ENCODE data around the gene SUPT3H.

The SUPT3H gene

GRCh38 chr6:45009576-45009975, 368.2 kb downstream of the SUPT3H start:
- Histone ChIP-seq H3K27me3 (no peaks in the 10 kb centered on the region), H3K9me3 (no peaks in the 10 kb centered on the region), H3K27ac (no peak overlapping the region), H3K4me1 (no peaks in the 10 kb centered on the region), H3K36me3 (peaks cover 9 to 23% (median 20%) of the 10 kb centered on the region in 3 donors), H3K4me3 (no peak overlapping the region)
- no peak for TF ChIP-seq CTCF (IDR thresholded peaks at IDR 0.05)
- intact Hi-C loops (cut with DNase I; ENCODE audit: low total_unique reads): no loop called here
- DNase-seq: no peak

- intact Hi-C loops (cut with DNase I; ENCODE audit: low total_unique reads): no loop called here
- Histone ChIP-seq H3K9me3 (no peaks in the 10 kb centered on the region), H3K27ac (no peak overlapping the region), H3K4me3 (no peak overlapping the region), H3K4me1 (no peaks in the 10 kb centered on the region), H3K36me3 (peaks cover 0 to 3% (median 0%) of the 10 kb centered on the region in 3 donors), H3K27me3 (no peaks in the 10 kb centered on the region)
- no peak for DNase-seq
- no peak for TF ChIP-seq CTCF (IDR thresholded peaks at IDR 0.05)
Observed at GRCh38 chr6:45006893-45007292, 370.8 kb downstream of the SUPT3H start.

GRCh38 chr6:45003961-45004360, 373.8 kb downstream of the SUPT3H start:
- intact Hi-C loops (cut with DNase I; ENCODE audit: low total_unique reads): no loop called here

GRCh38 chr6:45003387-45003786, 374.3 kb downstream of the SUPT3H start:
- Histone ChIP-seq H3K9me3 (no peaks in the 10 kb centered on the region), H3K4me1 (no peaks in the 10 kb centered on the region), H3K27ac (no peak overlapping the region), H3K4me3 (no peak overlapping the region), H3K27me3 (no peaks in the 10 kb centered on the region), H3K36me3 (no peaks in the 10 kb centered on the region)
- TF ChIP-seq CTCF (IDR thresholded peaks at IDR 0.05): no peak
- intact Hi-C loops (cut with DNase I; ENCODE audit: low total_unique reads): no loop called here
- DNase-seq: no peak

More at GRCh38 chr6:45003961-45004360, 373.8 kb downstream of the SUPT3H start:
- no peak for DNase-seq
- Histone ChIP-seq H3K27me3 (no peaks in the 10 kb centered on the region), H3K36me3 (no peaks in the 10 kb centered on the region), H3K4me3 (no peak overlapping the region), H3K4me1 (no peaks in the 10 kb centered on the region), H3K9me3 (no peaks in the 10 kb centered on the region), H3K27ac (no peak overlapping the region)
- TF ChIP-seq CTCF (IDR thresholded peaks at IDR 0.05): no peak

- H3K36me3 ChIP-seq: no peaks in the 10 kb centered on the region
- H3K9me3 ChIP-seq: no peaks in the 10 kb centered on the region
- H3K27me3 ChIP-seq: no peaks in the 10 kb centered on the region
- intact Hi-C loops (cut with DNase I; ENCODE audit: low total_unique reads): no loop called here
- H3K27ac ChIP-seq: no peak overlapping the region
- H3K4me3 ChIP-seq: no peak overlapping the region
- no peak for DNase-seq
- H3K4me1 ChIP-seq: no peaks in the 10 kb centered on the region
- no peak for TF ChIP-seq CTCF (IDR thresholded peaks at IDR 0.05)
Observed at GRCh38 chr6:45002390-45003105, 375.2 kb downstream of the SUPT3H start.

Measured in tibial artery (tissue), 4 donors.